Endothelial cell (in vitro differentiated cells): ENCODE measurements around the gene ANKRD2. TPM values are rescaled to one million over a fixed set of nuclear protein-coding genes. Genes with fewer than 3 reads are reported as not detected.
"Not testable (repeated sequence)": the region's sequence is repeated elsewhere in the genome, so short reads cannot be mapped to it uniquely, and the experiment has no call there.

Experiments used
- DNase-seq: peaks from one replicate; pipeline ENCODE4 v3.0.0; 2021; ENCODE audit warnings: low spot score
- H3K27ac Mint-ChIP-seq: one replicate; pipeline ENCODE4 v1.8.0; 2021; ENCODE audit warnings: mixed read lengths, inconsistent platforms; ENCODE audit not compliant: unreplicated experiment
- H3K27me3 Mint-ChIP-seq: one replicate; pipeline ENCODE4 v1.8.0; 2021; ENCODE audit warnings: mild to moderate bottlenecking, moderate library complexity, mixed read lengths, inconsistent platforms; ENCODE audit not compliant: unreplicated experiment
- H3K36me3 Mint-ChIP-seq: one replicate; pipeline ENCODE4 v1.8.0; 2021; ENCODE audit warnings: mild to moderate bottlenecking, low read depth, mixed read lengths, inconsistent platforms; ENCODE audit not compliant: unreplicated experiment
- H3K4me1 Mint-ChIP-seq: one replicate; pipeline ENCODE4 v1.8.0; 2021; ENCODE audit warnings: mild to moderate bottlenecking, mixed read lengths, inconsistent platforms; ENCODE audit not compliant: unreplicated experiment
- H3K4me3 Mint-ChIP-seq: one replicate; pipeline ENCODE4 v1.8.0; 2021; ENCODE audit warnings: mild to moderate bottlenecking, mixed read lengths, inconsistent platforms; ENCODE audit not compliant: unreplicated experiment
- H3K9me3 Mint-ChIP-seq: one replicate; pipeline ENCODE4 v1.8.0; 2021; ENCODE audit warnings: mixed read lengths, inconsistent platforms; ENCODE audit not compliant: unreplicated experiment
- CTCF ChIP-seq: fragments of 200-600 bp; sonication (generic); IDR thresholded peaks from one replicate; pipeline ENCODE4 v1.5.0; 2021; ENCODE audit warnings: antibody characterized with exemption; ENCODE audit not compliant: unreplicated experiment
- long read RNA-seq: library from polyadenylated mRNA; unstranded; transcript quantifications from one replicate; pipeline ENCODE4 v2.0.0, GENCODE V29; 2020; ENCODE audit not compliant: unreplicated experiment
- total RNA-seq: library from RNA; stranded (reverse); fragmentation: NEBNext Ultra II Directional; extraction: Animal tissue kit (Norgen Biotek cat#: 25700); gene quantifications from one replicate; pipeline ENCODE4 v1.2.1, GENCODE V29; 2021; ENCODE audit not compliant: unreplicated experiment

Gene ANKRD2, protein sequence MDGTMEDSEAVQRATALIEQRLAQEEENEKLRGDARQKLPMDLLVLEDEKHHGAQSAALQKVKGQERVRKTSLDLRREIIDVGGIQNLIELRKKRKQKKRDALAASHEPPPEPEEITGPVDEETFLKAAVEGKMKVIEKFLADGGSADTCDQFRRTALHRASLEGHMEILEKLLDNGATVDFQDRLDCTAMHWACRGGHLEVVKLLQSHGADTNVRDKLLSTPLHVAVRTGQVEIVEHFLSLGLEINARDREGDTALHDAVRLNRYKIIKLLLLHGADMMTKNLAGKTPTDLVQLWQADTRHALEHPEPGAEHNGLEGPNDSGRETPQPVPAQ
- 0.33 TPM for total RNA-seq
- long read RNA-seq, result 0 reads

DNA sequence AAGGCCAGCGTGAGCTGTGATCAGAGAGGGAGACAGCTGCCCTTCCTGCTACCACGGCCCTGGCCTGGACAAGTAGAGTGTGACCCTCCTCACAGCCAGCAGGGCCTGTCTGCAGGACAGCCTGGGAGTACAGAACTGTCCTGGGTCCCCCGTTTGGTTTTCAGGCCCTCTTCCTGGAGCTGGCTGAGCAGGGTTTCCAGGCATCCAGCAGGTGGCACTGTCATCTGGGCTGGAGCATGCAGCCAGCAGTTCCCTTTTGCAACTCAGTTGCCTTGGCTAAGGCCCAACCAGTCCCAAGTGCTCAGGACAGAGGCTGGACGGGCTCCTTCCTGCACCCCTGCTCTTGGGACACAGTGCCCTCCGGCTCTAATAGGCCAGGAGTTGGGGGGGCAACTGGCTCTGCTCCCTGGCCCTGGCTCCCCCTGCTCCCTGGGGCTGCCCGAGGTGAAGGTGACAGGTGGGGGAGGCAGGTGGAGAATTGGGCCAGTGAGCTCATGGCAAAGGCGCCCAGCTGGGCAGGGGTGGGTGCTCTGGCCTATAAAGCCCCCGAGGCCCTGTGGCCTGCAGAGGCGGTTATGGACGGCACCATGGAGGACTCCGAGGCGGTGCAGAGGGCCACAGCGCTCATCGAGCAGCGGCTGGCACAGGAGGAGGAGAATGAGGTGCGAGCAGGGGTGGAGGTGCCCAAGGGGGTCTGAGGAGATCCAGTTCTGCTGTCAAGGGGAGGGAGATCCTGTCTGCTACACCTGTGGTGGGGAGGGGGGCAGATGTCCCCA, at the start of gene ANKRD2:
ANKRD2 (plus strand) TSS at position 566 of the 776 bp plus-strand sequence; CDS start at position 576, 10 bp downstream.
- peak; percentile 63 for TF ChIP-seq CTCF
- peaks cover 3% of the 10 kb centered on the region for H3K4me1 Mint-ChIP-seq
- H3K4me3 Mint-ChIP-seq, result no peak within 1 kb of the TSS
- peaks cover 10% of the 10 kb centered on the region for H3K36me3 Mint-ChIP-seq
- peaks cover 6% of the 10 kb centered on the region for H3K27me3 Mint-ChIP-seq
- H3K27ac Mint-ChIP-seq, result no peak within 1 kb of the TSS
- no peaks in the 10 kb centered on the region for H3K9me3 Mint-ChIP-seq
- peak; percentile 77 for DNase-seq

DNA sequence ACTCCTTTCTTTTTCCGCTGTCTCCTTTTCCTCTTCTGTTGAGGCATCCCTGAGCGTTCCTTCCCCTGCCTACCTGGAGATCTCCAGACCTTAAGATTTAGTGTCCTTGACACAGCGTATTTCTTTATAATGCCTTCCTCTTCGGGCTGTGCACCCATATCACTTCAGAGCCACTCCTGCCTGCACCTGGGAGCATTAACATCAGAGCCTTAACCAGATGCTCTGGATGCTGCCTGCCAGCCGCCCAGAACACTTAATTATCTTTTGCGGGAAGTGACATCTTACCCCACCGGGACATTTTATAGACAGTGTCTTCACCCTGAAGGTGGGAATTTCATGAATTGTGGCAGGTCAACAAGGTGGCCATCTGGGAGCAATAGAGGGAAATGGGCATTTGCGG, 49.6 kb upstream of the ANKRD2 start:
- Mint-ChIP-seq H3K9me3 (no peaks in the 10 kb centered on the region), H3K27ac (peak overlapping the region; percentile 42), H3K36me3 (peaks cover 15% of the 10 kb centered on the region), H3K4me3 (peak overlapping the region; percentile 79), H3K4me1 (peaks cover 56% of the 10 kb centered on the region), H3K27me3 (peaks cover 3% of the 10 kb centered on the region)
- no peak for TF ChIP-seq CTCF
- no peak for DNase-seq

- H3K27me3 Mint-ChIP-seq, result peaks cover 3% of the 10 kb centered on the region
- H3K4me3 Mint-ChIP-seq, result no peak overlapping the region
- H3K36me3 Mint-ChIP-seq, result peaks cover 20% of the 10 kb centered on the region
- no peak overlapping the region for H3K27ac Mint-ChIP-seq
- no peak for TF ChIP-seq CTCF
- peaks cover 4% of the 10 kb centered on the region for H3K9me3 Mint-ChIP-seq
- H3K4me1 Mint-ChIP-seq, result peaks cover 41% of the 10 kb centered on the region
- no peak for DNase-seq
These were observed 47.5 kb upstream of the ANKRD2 start for GRCh38 chr10:97525086-97525485.

- no peak for TF ChIP-seq CTCF
- DNase-seq, result no peak
- Mint-ChIP-seq H3K4me3 (no peak overlapping the region), H3K27ac (peak overlapping the region; percentile 33), H3K4me1 (peaks cover 35% of the 10 kb centered on the region), H3K27me3 (peaks cover 3% of the 10 kb centered on the region), H3K36me3 (peaks cover 20% of the 10 kb centered on the region), H3K9me3 (peaks cover 4% of the 10 kb centered on the region)
These were observed 46.9 kb upstream of the ANKRD2 start for GRCh38 chr10:97525683-97526110.

DNA sequence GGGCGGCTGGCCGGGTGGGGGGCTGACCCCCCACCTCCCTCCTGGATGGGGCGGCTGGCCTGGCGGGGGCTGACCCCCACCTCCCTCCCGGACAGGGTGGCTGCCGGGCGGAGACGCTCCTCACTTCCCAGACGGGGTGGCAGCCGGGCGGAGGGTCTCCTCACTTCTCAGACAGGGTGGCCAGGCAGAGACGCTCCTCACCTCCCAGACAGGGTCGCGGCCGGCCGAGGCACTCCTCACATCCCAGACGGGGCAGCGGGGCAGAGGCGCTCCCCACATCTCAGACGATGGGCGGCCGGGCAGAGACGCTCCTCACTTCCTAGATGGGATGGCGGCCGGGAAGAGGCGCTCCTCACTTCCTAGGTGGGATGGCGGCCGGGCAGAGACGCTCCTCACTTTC, 43.7 kb upstream of the ANKRD2 start:
- not testable (repeated sequence) for DNase-seq, H3K27me3 Mint-ChIP-seq, H3K27ac Mint-ChIP-seq, H3K4me3 Mint-ChIP-seq, H3K9me3 Mint-ChIP-seq
- peaks cover 16% of the 10 kb centered on the region for H3K36me3 Mint-ChIP-seq
- H3K4me1 Mint-ChIP-seq, result peaks cover 21% of the 10 kb centered on the region
